ENCODE results near the gene CSF2.

CSF2 gene

GRCh38 chr5:132059043-132059695, 14.4 kb upstream of the CSF2 start:
- H3K4me3 ChIP-seq (ENCODE audit: low read depth, low read length), result no peak overlapping the region
- TF ChIP-seq, protein P1, sequence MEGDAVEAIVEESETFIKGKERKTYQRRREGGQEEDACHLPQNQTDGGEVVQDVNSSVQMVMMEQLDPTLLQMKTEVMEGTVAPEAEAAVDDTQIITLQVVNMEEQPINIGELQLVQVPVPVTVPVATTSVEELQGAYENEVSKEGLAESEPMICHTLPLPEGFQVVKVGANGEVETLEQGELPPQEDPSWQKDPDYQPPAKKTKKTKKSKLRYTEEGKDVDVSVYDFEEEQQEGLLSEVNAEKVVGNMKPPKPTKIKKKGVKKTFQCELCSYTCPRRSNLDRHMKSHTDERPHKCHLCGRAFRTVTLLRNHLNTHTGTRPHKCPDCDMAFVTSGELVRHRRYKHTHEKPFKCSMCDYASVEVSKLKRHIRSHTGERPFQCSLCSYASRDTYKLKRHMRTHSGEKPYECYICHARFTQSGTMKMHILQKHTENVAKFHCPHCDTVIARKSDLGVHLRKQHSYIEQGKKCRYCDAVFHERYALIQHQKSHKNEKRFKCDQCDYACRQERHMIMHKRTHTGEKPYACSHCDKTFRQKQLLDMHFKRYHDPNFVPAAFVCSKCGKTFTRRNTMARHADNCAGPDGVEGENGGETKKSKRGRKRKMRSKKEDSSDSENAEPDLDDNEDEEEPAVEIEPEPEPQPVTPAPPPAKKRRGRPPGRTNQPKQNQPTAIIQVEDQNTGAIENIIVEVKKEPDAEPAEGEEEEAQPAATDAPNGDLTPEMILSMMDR (IDR thresholded peaks at IDR 0.05; ENCODE audit: low read depth, low read length), result no peak

GRCh38 chr5:132059696-132060500, 13.7 kb upstream of the CSF2 start:
- TF ChIP-seq, protein P1 (IDR thresholded peaks at IDR 0.05; ENCODE audit: low read depth, low read length), result no peak
- no peak overlapping the region for H3K4me3 ChIP-seq (ENCODE audit: low read depth, low read length)

GRCh38 chr5:132060501-132061161, 13.0 kb upstream of the CSF2 start, which contains the start of gene IL3:
Gene IL3 (plus strand): TSS chr5:132060655. CDS start chr5:132060707, 52 bp downstream.
- no peak within 1 kb of the TSS for H3K4me3 ChIP-seq (ENCODE audit: low read depth, low read length)
- TF ChIP-seq, protein P1 (IDR thresholded peaks at IDR 0.05; ENCODE audit: low read depth, low read length), result no peak

- H3K4me3 ChIP-seq (ENCODE audit: low read depth, low read length), result no peak overlapping the region
- TF ChIP-seq, protein P1 (IDR thresholded peaks at IDR 0.05; ENCODE audit: low read depth, low read length), result peak; percentile 98
Observed at GRCh38 chr5:132063090-132063911, 10.3 kb upstream of the CSF2 start.

GRCh38 chr5:132064140-132064539, 9.4 kb upstream of the CSF2 start:
- no peak overlapping the region for H3K4me3 ChIP-seq (ENCODE audit: low read depth, low read length)
- TF ChIP-seq, protein P1 (IDR thresholded peaks at IDR 0.05; ENCODE audit: low read depth, low read length), result no peak

- TF ChIP-seq, protein P1 (IDR thresholded peaks at IDR 0.05; ENCODE audit: low read depth, low read length), result peak; percentile 97
- H3K4me3 ChIP-seq (ENCODE audit: low read depth, low read length), result no peak overlapping the region
Observed at GRCh38 chr5:132064738-132065331, 8.8 kb upstream of the CSF2 start.
